ENCODE results near the gene MTF2.

MTF2 gene

GRCh38 chr1:93083979-93084378, 4.9 kb downstream of the MTF2 start:
- no peak for DNase-seq (ENCODE audit: low read depth in 2 of 2)

- no peak for DNase-seq (ENCODE audit: low read depth in 2 of 2)
Measured at GRCh38 chr1:93087532-93087931, 8.4 kb downstream of the MTF2 start.

- DNase-seq (ENCODE audit: low read depth in 2 of 2), result no peak
Measured at GRCh38 chr1:93093332-93094006, 14.4 kb downstream of the MTF2 start.

GRCh38 chr1:93095804-93096585, 16.9 kb downstream of the MTF2 start:
- DNase-seq (ENCODE audit: low read depth in 2 of 2), result no peak

GRCh38 chr1:93102142-93102541, 23.1 kb downstream of the MTF2 start:
- no peak for DNase-seq (ENCODE audit: low read depth in 2 of 2)

GRCh38 chr1:93106226-93106625, 27.1 kb downstream of the MTF2 start:
- DNase-seq (ENCODE audit: low read depth in 2 of 2), result no peak

- DNase-seq (ENCODE audit: low read depth in 2 of 2), result no peak
Measured at GRCh38 chr1:93107395-93107794, 28.3 kb downstream of the MTF2 start.

- DNase-seq (ENCODE audit: low read depth in 2 of 2), result no peak
Measured at GRCh38 chr1:93108335-93108734, 29.3 kb downstream of the MTF2 start.

GRCh38 chr1:93109578-93109977, 30.5 kb downstream of the MTF2 start:
- no peak for DNase-seq (ENCODE audit: low read depth in 2 of 2)

GRCh38 chr1:93111065-93111464, 32.0 kb downstream of the MTF2 start:
- no peak for DNase-seq (ENCODE audit: low read depth in 2 of 2)

GRCh38 chr1:93111561-93111960, 32.5 kb downstream of the MTF2 start:
- no peak for DNase-seq (ENCODE audit: low read depth in 2 of 2)

GRCh38 chr1:93113127-93113526, 34.0 kb downstream of the MTF2 start:
- DNase-seq (ENCODE audit: low read depth in 2 of 2), result no peak

- no peak for DNase-seq (ENCODE audit: low read depth in 2 of 2)
Measured at GRCh38 chr1:93114391-93114790, 35.3 kb downstream of the MTF2 start.

- no peak for DNase-seq (ENCODE audit: low read depth in 2 of 2)
Measured at GRCh38 chr1:93120614-93121013, 41.5 kb downstream of the MTF2 start.

GRCh38 chr1:93123201-93123783, 44.2 kb downstream of the MTF2 start:
- DNase-seq (ENCODE audit: low read depth in 2 of 2), result no peak

- DNase-seq (ENCODE audit: low read depth in 2 of 2), result no peak
Measured at GRCh38 chr1:93124556-93125355, 45.7 kb downstream of the MTF2 start.

GRCh38 chr1:93129507-93130099, 50.5 kb downstream of the MTF2 start:
- DNase-seq (ENCODE audit: low read depth in 2 of 2), result no peak

GRCh38 chr1:93132638-93133037, 53.6 kb downstream of the MTF2 start:
- no peak for DNase-seq (ENCODE audit: low read depth in 2 of 2)

- no peak for DNase-seq (ENCODE audit: low read depth in 2 of 2)
Measured at GRCh38 chr1:93136445-93136844, 57.4 kb downstream of the MTF2 start.

GRCh38 chr1:93137604-93138292, 58.7 kb downstream of the MTF2 start:
- DNase-seq (ENCODE audit: low read depth in 2 of 2), result no peak

- no peak for DNase-seq (ENCODE audit: low read depth in 2 of 2)
Measured at GRCh38 chr1:93140106-93140505, 61.0 kb downstream of the MTF2 start.

All from stimulated activated CD8-positive, alpha-beta memory T cell treated with anti-CD3 and anti-CD28 coated beads, Interleukin-15, amount 100 ng/mL, for 48 hours (primary cell).